DND-41 (cell line): ENCODE results near the gene DNAJC21.

Experiments used
- ATAC-seq: fragments of 200-7000 bp; cut with Tn5 transposase; 3 replicates; pipeline ENCODE4 v1.9.1; 2021; ENCODE audit warnings: low read depth; ENCODE audit not compliant: insufficient read depth
- DNase-seq: peaks from one replicate; pipeline ENCODE4 v3.0.0-alpha.2; 2020
- H2AFZ ChIP-seq: 2 replicates; pipeline ENCODE4 v1.6.0; 2012; ENCODE audit warnings: low read depth, low read length
- H3K27ac ChIP-seq: 2 replicates; pipeline ENCODE4 v1.5.1; 2012; ENCODE audit warnings: low read length, inconsistent platforms
- H3K27me3 ChIP-seq: fragments of 200-600 bp; sonication (generic); 2 replicates; pipeline ENCODE4 v1.6.0; 2012; ENCODE audit warnings: low read length, mild to moderate bottlenecking, inconsistent platforms; ENCODE audit not compliant: insufficient read depth, poor library complexity
- H3K36me3 ChIP-seq: 2 replicates; pipeline ENCODE4 v1.5.1; 2012; ENCODE audit warnings: low read length, inconsistent platforms; ENCODE audit not compliant: insufficient read depth
- H3K4me1 ChIP-seq: 2 replicates; pipeline ENCODE4 v1.5.1; 2012; ENCODE audit warnings: mild to moderate bottlenecking, low read length; ENCODE audit not compliant: insufficient read depth
- H3K4me2 ChIP-seq: 2 replicates; pipeline ENCODE4 v1.6.0; 2012; ENCODE audit warnings: mild to moderate bottlenecking, moderate library complexity, low read length, inconsistent platforms; ENCODE audit not compliant: insufficient read depth
- H3K4me3 ChIP-seq, 2 experiments: fragments of 200-600 bp in 1 of 2; shearing (Covaris generic) in 1 of 2; 2 replicates each; pipeline ENCODE4 v1.5.1; 2012 to 2016; ENCODE audit warnings: inconsistent platforms in 2 of 2, low read length in 2 of 2, mild to moderate bottlenecking in 2 of 2, low read depth in 1 of 2, moderate library complexity in 1 of 2
- H3K79me2 ChIP-seq: 2 replicates; pipeline ENCODE4 v1.6.0; 2012; ENCODE audit warnings: low read length, inconsistent platforms; ENCODE audit not compliant: insufficient read depth
- H3K9ac ChIP-seq: 2 replicates; pipeline ENCODE4 v1.6.0; 2012; ENCODE audit warnings: low read depth, mild to moderate bottlenecking, inconsistent platforms, low read length, moderate library complexity
- H3K9me3 ChIP-seq: 2 replicates; pipeline ENCODE4 v1.5.1; 2012; ENCODE audit warnings: low read length, moderate library complexity, mild to moderate bottlenecking, inconsistent platforms; ENCODE audit not compliant: insufficient read depth, severe bottlenecking
- H4K20me1 ChIP-seq: 2 replicates; pipeline ENCODE4 v1.6.0; 2012; ENCODE audit warnings: low read length; ENCODE audit not compliant: insufficient read depth
- CTCF ChIP-seq: IDR thresholded peaks from 2 replicates; pipeline ENCODE4 v1.5.1; 2012; ENCODE audit warnings: borderline replicate concordance, low read length, moderate library complexity, mild to moderate bottlenecking; ENCODE audit not compliant: poor library complexity, severe bottlenecking; ENCODE audit errors: extremely low read depth
- EZH2 ChIP-seq: IDR thresholded peaks from 3 replicates; pipeline ENCODE4 v1.6.1; 2012; ENCODE audit warnings: borderline replicate concordance, low read depth, mild to moderate bottlenecking, moderate library complexity, low read length, inconsistent platforms; ENCODE audit not compliant: severe bottlenecking

Gene DNAJC21

GRCh38 chr5:34991486-34992238, 62.3 kb downstream of the DNAJC21 start:
- Histone ChIP-seq H3K9ac (no peak overlapping the region), H3K4me1 (no peaks in the 10 kb centered on the region), H3K79me2 (no peaks in the 10 kb centered on the region), H3K4me2 (no peak overlapping the region), H3K36me3 (no peaks in the 10 kb centered on the region), H3K4me3 (no peak overlapping the region), H3K9me3 (peaks cover 1% of the 10 kb centered on the region), H4K20me1 (no peaks in the 10 kb centered on the region), H3K27me3 (peaks cover 4% of the 10 kb centered on the region), H2AFZ (no peak overlapping the region), H3K27ac (no peak overlapping the region)
- ATAC-seq (no peak), DNase-seq (no peak)
- TF ChIP-seq EZH2 (no peak), CTCF (no peak)

- H3K4me1 ChIP-seq, result no peaks in the 10 kb centered on the region
- H3K27ac ChIP-seq, result no peak overlapping the region
- DNase-seq (no peak), ATAC-seq (no peak)
- no peak overlapping the region for H3K9ac ChIP-seq
- no peaks in the 10 kb centered on the region for H3K9me3 ChIP-seq
- H3K27me3 ChIP-seq, result peaks cover 4% of the 10 kb centered on the region
- no peaks in the 10 kb centered on the region for H3K36me3 ChIP-seq
- no peak overlapping the region for H3K4me3 ChIP-seq
- H2AFZ ChIP-seq, result no peak overlapping the region
- H3K79me2 ChIP-seq, result no peaks in the 10 kb centered on the region
- no peaks in the 10 kb centered on the region for H4K20me1 ChIP-seq
- H3K4me2 ChIP-seq, result no peak overlapping the region
- no peak for TF ChIP-seq EZH2
- TF ChIP-seq CTCF, result no peak
Measured at GRCh38 chr5:34993951-34994350, 64.6 kb downstream of the DNAJC21 start.

- DNase-seq (no peak), ATAC-seq (no peak)
- Histone ChIP-seq H3K4me2 (no peak overlapping the region), H2AFZ (no peak overlapping the region), H3K4me1 (no peaks in the 10 kb centered on the region), H4K20me1 (no peaks in the 10 kb centered on the region), H3K4me3 (no peak overlapping the region), H3K79me2 (no peaks in the 10 kb centered on the region), H3K9ac (no peak overlapping the region), H3K9me3 (no peaks in the 10 kb centered on the region), H3K27ac (no peak overlapping the region), H3K27me3 (peaks cover 4% of the 10 kb centered on the region), H3K36me3 (no peaks in the 10 kb centered on the region)
- TF ChIP-seq CTCF, result no peak
- no peak for TF ChIP-seq EZH2
Measured at GRCh38 chr5:34996261-34996660, 66.9 kb downstream of the DNAJC21 start.
